Lower leg skin (tissue), 4 donors: Measurements from ENCODE around the gene ABCA3. TPM values are rescaled to one million over a fixed set of nuclear protein-coding genes. Genes with fewer than 3 reads are reported as not detected.

Experiments
- DNase-seq, 2 donors: peaks; one replicate each; pipeline ENCODE4 v3.0.0-alpha.2; 2019; ENCODE audit warnings: low spot score in 2 of 2
- H3K4me3 ChIP-seq: fragments of 200-600 bp; sonication (generic); 2 replicates; pipeline ENCODE4 v1.5.1; 2017; ENCODE audit warnings: mild to moderate bottlenecking, low read depth; ENCODE audit not compliant: poor library complexity, severe bottlenecking
- CTCF ChIP-seq, 3 donors: fragments of 450-650 bp; IDR thresholded peaks; one replicate each; pipeline ENCODE4 v1.5.1; 2016; ENCODE audit warnings: antibody characterized with exemption in 3 of 3, mild to moderate bottlenecking in 3 of 3, moderate library complexity in 2 of 3
- POLR2A ChIP-seq, 2 donors: fragments of 450-650 bp; IDR thresholded peaks; one replicate each; pipeline ENCODE4 v1.6.1; 2016 to 2017; ENCODE audit warnings: antibody characterized with exemption in 2 of 2, mild to moderate bottlenecking in 1 of 2, moderate library complexity in 1 of 2
- WGBS, 2 donors: methylation state at CpG; one replicate each; pipeline ENCODE4 v1.1.5; 2018; 5-methylcytosine and 5-hydroxymethylcytosine counted together
- intact Hi-C: fragments of 100-400 bp; cut with DNase I; formaldehyde crosslinking; loops from one replicate; pipeline ENCODE4 v1.15.0; 2023; ENCODE audit warnings: low total_unique reads
- total RNA-seq, 4 donors: library from RNA; depleted of rRNA; stranded (reverse); fragments of >200 nt; gene quantifications; one replicate each; pipeline ENCODE4 v1.1.0, GENCODE V29; 2016

ABCA3 gene
- total RNA-seq, 4 donors from 2014 or later: 5.4 to 10.3 (median 9.5) TPM

- 93 to 95% methylated on average over 8 of the region's 8 CpGs for WGBS, 2 donors
- intact Hi-C loops: no loop called here
- DNase-seq: no peak
- H3K4me3 ChIP-seq: no peak overlapping the region
- TF ChIP-seq CTCF (IDR thresholded peaks at IDR 0.05) (no peak), POLR2A (IDR thresholded peaks at IDR 0.05) (no peak)
Measured at GRCh38 chr16:2280461-2280860, 60.1 kb downstream of the ABCA3 start.

- no peak for DNase-seq
- TF ChIP-seq CTCF (IDR thresholded peaks at IDR 0.05) (no peak), POLR2A (IDR thresholded peaks at IDR 0.05) (no peak)
- H3K4me3 ChIP-seq: no peak overlapping the region
- intact Hi-C loops: no loop called here
- WGBS, 2 donors: 91% methylated on average over 22 to 26 of the region's 26 CpGs
Measured at GRCh38 chr16:2278956-2279800, 61.4 kb downstream of the ABCA3 start.

- no peak for TF ChIP-seq POLR2A (IDR thresholded peaks at IDR 0.05)
- no peak for TF ChIP-seq CTCF (IDR thresholded peaks at IDR 0.05)
- intact Hi-C loops: no loop called here
- DNase-seq: no peak
- WGBS, 2 donors: 80 to 88% methylated on average over 8 to 14 of the region's 14 CpGs
- no peak overlapping the region for H3K4me3 ChIP-seq
Measured at GRCh38 chr16:2278272-2278608, 62.3 kb downstream of the ABCA3 start.

- TF ChIP-seq CTCF (IDR thresholded peaks at IDR 0.05) (no peak), POLR2A (IDR thresholded peaks at IDR 0.05) (no peak)
- 83 to 90% methylated on average over 13 to 23 of the region's 25 CpGs for WGBS, 2 donors
- DNase-seq: no peak
- intact Hi-C loops: no loop called here
- no peak overlapping the region for H3K4me3 ChIP-seq
Measured at GRCh38 chr16:2277466-2278271, 62.9 kb downstream of the ABCA3 start.

GRCh38 chr16:2276368-2277195 is 63.9 kb downstream of the ABCA3 start:
- TF ChIP-seq CTCF (IDR thresholded peaks at IDR 0.05): no peak
- H3K4me3 ChIP-seq: no peak overlapping the region
- 80 to 83% methylated on average over 26 of the region's 26 CpGs for WGBS, 2 donors
- intact Hi-C loops: no loop called here
- DNase-seq: no peak
